Measurements from ENCODE around the gene B3GAT1. TPM values are rescaled to one million over a fixed set of nuclear protein-coding genes. Genes with fewer than 3 reads are reported as not detected.

B3GAT1 gene
- total RNA-seq, 2 donors from 2014 or later = 0.13 TPM; not detected in 1

GRCh38 chr11:134352111-134352510, 59.9 kb downstream of the B3GAT1 start:
- no peak overlapping the region for H3K4me3 ChIP-seq
- DNase-seq = no peak
- intact Hi-C loops (cut with DNase I) = no loop called here

GRCh38 chr11:134350381-134350780, 61.7 kb downstream of the B3GAT1 start:
- Histone ChIP-seq H3K4me3 (no peak overlapping the region), H3K9ac (ENCODE audit: low read depth in 2 of 2, low read length in 2 of 2) (no peak overlapping the region), H3K27me3 (no peaks in the 10 kb centered on the region), H3K36me3 (no peaks in the 10 kb centered on the region), H3K4me1 (no peaks in the 10 kb centered on the region), H3K9me3 (no peaks in the 10 kb centered on the region), H3K27ac (no peak overlapping the region)
- intact Hi-C loops (cut with DNase I) = no loop called here
- DNase-seq = no peak
- TF ChIP-seq CTCF (IDR thresholded peaks at IDR 0.05) = no peak

More at GRCh38 chr11:134352111-134352510, 59.9 kb downstream of the B3GAT1 start:
- H3K9me3 ChIP-seq = no peaks in the 10 kb centered on the region
- no peaks in the 10 kb centered on the region for H3K27me3 ChIP-seq
- no peak overlapping the region for H3K27ac ChIP-seq
- TF ChIP-seq CTCF (IDR thresholded peaks at IDR 0.05) = no peak
- H3K4me1 ChIP-seq = no peaks in the 10 kb centered on the region
- no peaks in the 10 kb centered on the region for H3K36me3 ChIP-seq
- no peak overlapping the region for H3K9ac ChIP-seq (ENCODE audit: low read depth in 2 of 2, low read length in 2 of 2)

- intact Hi-C loops (cut with DNase I) = no loop called here
- Histone ChIP-seq H3K36me3 (no peaks in the 10 kb centered on the region), H3K9me3 (no peaks in the 10 kb centered on the region), H3K4me3 (no peak overlapping the region), H3K27ac (no peak overlapping the region), H3K4me1 (no peaks in the 10 kb centered on the region), H3K9ac (ENCODE audit: low read depth in 2 of 2, low read length in 2 of 2) (no peak overlapping the region), H3K27me3 (no peaks in the 10 kb centered on the region)
- DNase-seq = no peak
- TF ChIP-seq CTCF (IDR thresholded peaks at IDR 0.05) = no peak
Observed at GRCh38 chr11:134349802-134350355, 62.2 kb downstream of the B3GAT1 start.

- no peak overlapping the region for H3K4me3 ChIP-seq
- H3K9ac ChIP-seq (ENCODE audit: low read depth in 2 of 2, low read length in 2 of 2) = no peak overlapping the region
- no peaks in the 10 kb centered on the region for H3K36me3 ChIP-seq
- intact Hi-C loops (cut with DNase I) = no loop called here
- no peak overlapping the region for H3K27ac ChIP-seq
- no peak for TF ChIP-seq CTCF (IDR thresholded peaks at IDR 0.05)
- H3K4me1 ChIP-seq = no peaks in the 10 kb centered on the region
- DNase-seq = no peak
- H3K9me3 ChIP-seq = no peaks in the 10 kb centered on the region
- no peaks in the 10 kb centered on the region for H3K27me3 ChIP-seq
Observed at GRCh38 chr11:134349109-134349801, 62.8 kb downstream of the B3GAT1 start.

GRCh38 chr11:134347441-134347840, 64.6 kb downstream of the B3GAT1 start:
- Histone ChIP-seq H3K27ac (no peak overlapping the region), H3K4me3 (no peak overlapping the region), H3K9ac (ENCODE audit: low read depth in 2 of 2, low read length in 2 of 2) (no peak overlapping the region), H3K27me3 (no peaks in the 10 kb centered on the region), H3K9me3 (no peaks in the 10 kb centered on the region), H3K4me1 (no peaks in the 10 kb centered on the region), H3K36me3 (no peaks in the 10 kb centered on the region)
- intact Hi-C loops (cut with DNase I) = no loop called here
- DNase-seq = no peak
- no peak for TF ChIP-seq CTCF (IDR thresholded peaks at IDR 0.05)

Measured in colonic mucosa (tissue), 4 donors.